Dermis lymphatic vessel endothelial cell (primary cell): Measurements from ENCODE around the gene CLNS1A. TPM values are rescaled to one million over a fixed set of nuclear protein-coding genes. Genes with fewer than 3 reads are reported as not detected.

Experiments
- total RNA-seq: library from RNA; depleted of rRNA; stranded (reverse); fragments of >200 nt; gene quantifications from 2 replicates; pipeline ENCODE4 v1.2.1, GENCODE V29; 2014

The CLNS1A gene
- 95.7 and 167 TPM in 2 replicates for total RNA-seq

GRCh38 chr11:77637345-77638165, at the start of gene CLNS1A:
Gene CLNS1A (minus strand): TSS chr11:77637794. CDS start chr11:77637714, 80 bp downstream.

GRCh38 chr11:77589521-77590193, 47.9 kb downstream of the CLNS1A start, which contains the start of gene AQP11:
Gene AQP11 (plus strand): TSS chr11:77589953. CDS start chr11:77589993, 40 bp downstream.

Other genes starting within 250 kb of the CLNS1A start
- gene PAK1, start 163.7 kb downstream of the CLNS1A start, total RNA-seq, result 0.17 and 0.65 TPM in 2 replicates
- 0.11 and 0.17 TPM in 2 replicates for gene AQP11, start 47.8 kb downstream of the CLNS1A start, total RNA-seq
- gene RSF1, start 182.9 kb upstream of the CLNS1A start, total RNA-seq, result 18.0 and 27.0 TPM in 2 replicates
- gene AAMDC, start 183.3 kb upstream of the CLNS1A start, total RNA-seq, result 39.9 and 48.9 TPM in 2 replicates